GM12875 (cell line): ENCODE results near the gene ATP13A3.
"Not testable (repeated sequence)": the region's sequence is repeated elsewhere in the genome, so short reads cannot be mapped to it uniquely, and the experiment has no call there.

Experiments used
- H3K4me3 ChIP-seq: one replicate; pipeline ENCODE4 v1.5.1; 2011; ENCODE audit warnings: low read depth, low read length, control low read depth
- CTCF ChIP-seq: IDR thresholded peaks from 2 replicates; pipeline ENCODE4 v1.5.1; 2011; ENCODE audit warnings: low read depth, mild to moderate bottlenecking, control low read depth, inconsistent platforms, low read length, moderate library complexity, borderline replicate concordance; ENCODE audit not compliant: insufficient read depth

Gene ATP13A3

GRCh38 chr3:194483850-194484249, 3.0 kb downstream of the ATP13A3 start:
- no peak overlapping the region for H3K4me3 ChIP-seq
- TF ChIP-seq CTCF = no peak

- not testable (repeated sequence) for H3K4me3 ChIP-seq
These were observed 4.0 kb downstream of the ATP13A3 start for GRCh38 chr3:194482830-194483229.

GRCh38 chr3:194482196-194482593, 4.6 kb downstream of the ATP13A3 start:
- no peak for TF ChIP-seq CTCF
- no peak overlapping the region for H3K4me3 ChIP-seq

GRCh38 chr3:194481525-194482195, 5.1 kb downstream of the ATP13A3 start:
- H3K4me3 ChIP-seq = no peak overlapping the region
- no peak for TF ChIP-seq CTCF

GRCh38 chr3:194481103-194481502, 5.7 kb downstream of the ATP13A3 start:
- H3K4me3 ChIP-seq = no peak overlapping the region
- no peak for TF ChIP-seq CTCF

- no peak for TF ChIP-seq CTCF
- no peak overlapping the region for H3K4me3 ChIP-seq
These were observed 10.0 kb downstream of the ATP13A3 start for GRCh38 chr3:194476784-194477183.

- H3K4me3 ChIP-seq = no peak overlapping the region
- TF ChIP-seq CTCF = no peak
These were observed 10.8 kb downstream of the ATP13A3 start for GRCh38 chr3:194475978-194476377.

GRCh38 chr3:194475138-194475932, 11.5 kb downstream of the ATP13A3 start:
- H3K4me3 ChIP-seq = no peak overlapping the region
- TF ChIP-seq CTCF = no peak
